SK-N-SH treated with all-trans-retinoic acid at 6 μM for 48 hours (cell line): ENCODE results near the gene MPST.

Experiments used
- ATAC-seq: fragments of 200-7000 bp; cut with Tn5 transposase; 3 replicates; pipeline ENCODE4 v1.9.1; 2020; ENCODE audit warnings: mild to moderate bottlenecking, moderate library complexity
- ARNTL ChIP-seq: fragments of 450-650 bp; formaldehyde crosslinking; IDR thresholded peaks from 2 replicates; pipeline ENCODE4 v1.5.0; 2020; ENCODE audit warnings: low read depth, mild to moderate bottlenecking, moderate library complexity, borderline replicate concordance
- BACH2 ChIP-seq: fragments of 250-450 bp; sonication (Bioruptor Pico); IDR thresholded peaks from 2 replicates; pipeline ENCODE4 v1.9.0; 2021; ENCODE audit warnings: mild to moderate bottlenecking, borderline replicate concordance
- CSDC2 ChIP-seq: fragments of 250-450 bp; sonication (Bioruptor Pico); IDR thresholded peaks from 2 replicates; pipeline ENCODE4 v1.5.0; 2020; ENCODE audit warnings: mild to moderate bottlenecking, moderate library complexity
- GLIS3 ChIP-seq: fragments of 250-450 bp; sonication (Bioruptor Pico); IDR thresholded peaks from 2 replicates; pipeline ENCODE4 v1.5.0; 2020; ENCODE audit warnings: mild to moderate bottlenecking, moderate library complexity
- OSR1 ChIP-seq: fragments of 250-450 bp; sonication (Bioruptor Pico); IDR thresholded peaks from 2 replicates; pipeline ENCODE4 v1.8.0; 2022; ENCODE audit warnings: moderate library complexity, mild to moderate bottlenecking, inconsistent platforms
- PATZ1 ChIP-seq: fragments of 250-450 bp; sonication (Bioruptor Pico); IDR thresholded peaks from 2 replicates; pipeline ENCODE4 v1.8.0; 2020; ENCODE audit warnings: mild to moderate bottlenecking, moderate library complexity, borderline replicate concordance
- PPARA ChIP-seq: fragments of 250-450 bp; sonication (Bioruptor Pico); IDR thresholded peaks from 2 replicates; pipeline ENCODE4 v1.5.0; 2020; ENCODE audit warnings: mild to moderate bottlenecking, borderline replicate concordance
- RARB ChIP-seq: fragments of 250-450 bp; sonication (Bioruptor Pico); IDR thresholded peaks from 2 replicates; pipeline ENCODE4 v1.8.0; 2021; ENCODE audit warnings: mild to moderate bottlenecking, moderate library complexity
- SNAI2 ChIP-seq: fragments of 250-450 bp; sonication (Bioruptor Pico); IDR thresholded peaks from 2 replicates; pipeline ENCODE4 v1.5.0; 2020; ENCODE audit warnings: mild to moderate bottlenecking, moderate library complexity
- TCF4 ChIP-seq: fragments of 250-450 bp; sonication (Bioruptor Pico); IDR thresholded peaks from 2 replicates; pipeline ENCODE4 v1.8.0; 2021; ENCODE audit warnings: mild to moderate bottlenecking, moderate library complexity, borderline replicate concordance
- ZC3H10 ChIP-seq: fragments of 250-450 bp; sonication (Bioruptor Pico); IDR thresholded peaks from 2 replicates; pipeline ENCODE4 v1.5.1; 2021; ENCODE audit warnings: mild to moderate bottlenecking, moderate library complexity
- ZFP3 ChIP-seq: fragments of 250-450 bp; sonication (Bioruptor Pico); IDR thresholded peaks from 2 replicates; pipeline ENCODE4 v1.5.0; 2020; ENCODE audit warnings: mild to moderate bottlenecking, moderate library complexity
- ZFP30 ChIP-seq: fragments of 450-650 bp; formaldehyde crosslinking; IDR thresholded peaks from 2 replicates; pipeline ENCODE4 v1.5.0; 2022; ENCODE audit warnings: mild to moderate bottlenecking, moderate library complexity
- ZNF565 ChIP-seq: fragments of 450-650 bp; formaldehyde crosslinking; conservative IDR thresholded peaks from 2 replicates; pipeline ENCODE4 v1.5.0; 2020; ENCODE audit warnings: low read depth, mild to moderate bottlenecking, moderate library complexity
- ZNF70 ChIP-seq: fragments of 450-650 bp; formaldehyde crosslinking; IDR thresholded peaks from 2 replicates; pipeline ENCODE4 v1.5.0; 2020; ENCODE audit warnings: mild to moderate bottlenecking, moderate library complexity
- ZNF8 ChIP-seq: fragments of 450-650 bp; formaldehyde crosslinking; IDR thresholded peaks from 2 replicates; pipeline ENCODE4 v1.5.0; 2020; ENCODE audit warnings: mild to moderate bottlenecking, moderate library complexity
- TF ChIP-seq, protein P1 (sequence below): fragments of 250-450 bp; sonication (Bioruptor Pico); IDR thresholded peaks from 2 replicates; pipeline ENCODE4 v1.8.0; 2021; ENCODE audit warnings: low read depth, mild to moderate bottlenecking, moderate library complexity, borderline replicate concordance
- TF ChIP-seq, protein P2 (sequence below): fragments of 250-450 bp; sonication (Bioruptor Pico); IDR thresholded peaks from 2 replicates; pipeline ENCODE4 v1.5.1; 2020; ENCODE audit warnings: low read depth, mild to moderate bottlenecking, moderate library complexity
- TF ChIP-seq, protein P3 (sequence below): fragments of 250-450 bp; sonication (Bioruptor Pico); IDR thresholded peaks from 2 replicates; pipeline ENCODE4 v1.5.0; 2020; ENCODE audit warnings: mild to moderate bottlenecking, moderate library complexity

The MPST gene

DNA sequence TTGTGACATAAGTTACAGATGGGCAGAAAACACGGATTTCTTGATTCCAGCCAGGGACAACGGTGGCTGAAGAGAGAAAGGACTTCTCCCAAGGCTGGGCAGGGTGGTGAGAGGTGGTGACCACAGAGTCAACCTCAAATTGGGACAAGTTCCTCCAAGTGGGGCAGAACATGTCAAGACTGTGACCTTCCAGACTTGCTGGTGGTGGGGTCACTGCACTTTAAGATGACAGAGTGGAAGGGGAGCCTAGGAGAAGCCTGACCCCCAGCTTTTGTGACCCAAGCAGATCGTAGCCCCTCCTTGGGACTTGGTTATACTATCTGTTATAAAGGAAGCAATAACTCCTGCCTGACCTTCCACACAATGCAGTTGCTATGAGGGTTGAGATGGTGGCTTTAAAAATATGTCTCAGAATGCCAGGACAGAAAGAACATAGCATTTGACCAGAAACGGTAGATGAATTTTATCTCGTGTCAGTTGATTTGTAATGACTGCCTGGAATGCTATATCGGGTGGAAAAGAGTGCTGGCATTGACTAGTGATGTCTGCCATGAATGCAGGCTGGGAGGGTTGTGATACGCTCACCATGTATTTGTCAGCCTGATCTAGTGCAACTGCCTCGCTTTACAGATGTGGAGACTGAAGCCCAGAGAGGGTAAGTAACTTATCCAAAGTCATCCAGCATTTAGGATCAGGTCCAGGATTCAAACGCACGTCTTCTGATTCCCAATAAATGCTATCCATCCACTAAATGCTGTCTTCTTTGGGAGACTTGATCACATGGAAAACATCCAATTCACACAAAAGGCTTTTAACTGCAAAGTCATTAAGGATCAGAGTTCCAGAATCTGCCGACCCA, 18.6 kb upstream of the MPST start:
- ATAC-seq = no peak
- TF ChIP-seq ZNF70 (CRISPR knock-in tag) (no peak), ZC3H10 (CRISPR knock-in tag) (no peak)
- TF ChIP-seq, protein P1, sequence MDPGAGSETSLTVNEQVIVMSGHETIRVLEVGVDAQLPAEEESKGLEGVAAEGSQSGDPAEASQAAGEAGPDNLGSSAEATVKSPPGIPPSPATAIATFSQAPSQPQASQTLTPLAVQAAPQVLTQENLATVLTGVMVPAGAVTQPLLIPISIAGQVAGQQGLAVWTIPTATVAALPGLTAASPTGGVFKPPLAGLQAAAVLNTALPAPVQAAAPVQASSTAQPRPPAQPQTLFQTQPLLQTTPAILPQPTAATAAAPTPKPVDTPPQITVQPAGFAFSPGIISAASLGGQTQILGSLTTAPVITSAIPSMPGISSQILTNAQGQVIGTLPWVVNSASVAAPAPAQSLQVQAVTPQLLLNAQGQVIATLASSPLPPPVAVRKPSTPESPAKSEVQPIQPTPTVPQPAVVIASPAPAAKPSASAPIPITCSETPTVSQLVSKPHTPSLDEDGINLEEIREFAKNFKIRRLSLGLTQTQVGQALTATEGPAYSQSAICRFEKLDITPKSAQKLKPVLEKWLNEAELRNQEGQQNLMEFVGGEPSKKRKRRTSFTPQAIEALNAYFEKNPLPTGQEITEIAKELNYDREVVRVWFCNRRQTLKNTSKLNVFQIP = no peak
- TF ChIP-seq, protein P2, sequence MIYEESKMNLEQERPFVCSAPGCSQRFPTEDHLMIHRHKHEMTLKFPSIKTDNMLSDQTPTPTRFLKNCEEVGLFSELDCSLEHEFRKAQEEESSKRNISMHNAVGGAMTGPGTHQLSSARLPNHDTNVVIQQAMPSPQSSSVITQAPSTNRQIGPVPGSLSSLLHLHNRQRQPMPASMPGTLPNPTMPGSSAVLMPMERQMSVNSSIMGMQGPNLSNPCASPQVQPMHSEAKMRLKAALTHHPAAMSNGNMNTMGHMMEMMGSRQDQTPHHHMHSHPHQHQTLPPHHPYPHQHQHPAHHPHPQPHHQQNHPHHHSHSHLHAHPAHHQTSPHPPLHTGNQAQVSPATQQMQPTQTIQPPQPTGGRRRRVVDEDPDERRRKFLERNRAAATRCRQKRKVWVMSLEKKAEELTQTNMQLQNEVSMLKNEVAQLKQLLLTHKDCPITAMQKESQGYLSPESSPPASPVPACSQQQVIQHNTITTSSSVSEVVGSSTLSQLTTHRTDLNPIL (CRISPR knock-in tag) = no peak

GRCh38 chr22:37001826-37002225, 17.7 kb upstream of the MPST start:
- no peak for ATAC-seq
- TF ChIP-seq SNAI2 (CRISPR knock-in tag) = no peak
- no peak for TF ChIP-seq TCF4 (CRISPR knock-in tag)
- TF ChIP-seq ZNF565 (CRISPR knock-in tag) = no peak
- no peak for TF ChIP-seq ARNTL (CRISPR knock-in tag)
- TF ChIP-seq PPARA (CRISPR knock-in tag) = no peak
- TF ChIP-seq ZFP3 = no peak
- TF ChIP-seq, protein P2 (CRISPR knock-in tag) = no peak
- TF ChIP-seq BACH2 (CRISPR knock-in tag) = no peak
- TF ChIP-seq ZFP30 (CRISPR knock-in tag) = no peak
- no peak for TF ChIP-seq PATZ1 (CRISPR knock-in tag)
- TF ChIP-seq RARB (CRISPR knock-in tag) = no peak
- TF ChIP-seq GLIS3 (CRISPR knock-in tag) = no peak
- TF ChIP-seq, protein P3, sequence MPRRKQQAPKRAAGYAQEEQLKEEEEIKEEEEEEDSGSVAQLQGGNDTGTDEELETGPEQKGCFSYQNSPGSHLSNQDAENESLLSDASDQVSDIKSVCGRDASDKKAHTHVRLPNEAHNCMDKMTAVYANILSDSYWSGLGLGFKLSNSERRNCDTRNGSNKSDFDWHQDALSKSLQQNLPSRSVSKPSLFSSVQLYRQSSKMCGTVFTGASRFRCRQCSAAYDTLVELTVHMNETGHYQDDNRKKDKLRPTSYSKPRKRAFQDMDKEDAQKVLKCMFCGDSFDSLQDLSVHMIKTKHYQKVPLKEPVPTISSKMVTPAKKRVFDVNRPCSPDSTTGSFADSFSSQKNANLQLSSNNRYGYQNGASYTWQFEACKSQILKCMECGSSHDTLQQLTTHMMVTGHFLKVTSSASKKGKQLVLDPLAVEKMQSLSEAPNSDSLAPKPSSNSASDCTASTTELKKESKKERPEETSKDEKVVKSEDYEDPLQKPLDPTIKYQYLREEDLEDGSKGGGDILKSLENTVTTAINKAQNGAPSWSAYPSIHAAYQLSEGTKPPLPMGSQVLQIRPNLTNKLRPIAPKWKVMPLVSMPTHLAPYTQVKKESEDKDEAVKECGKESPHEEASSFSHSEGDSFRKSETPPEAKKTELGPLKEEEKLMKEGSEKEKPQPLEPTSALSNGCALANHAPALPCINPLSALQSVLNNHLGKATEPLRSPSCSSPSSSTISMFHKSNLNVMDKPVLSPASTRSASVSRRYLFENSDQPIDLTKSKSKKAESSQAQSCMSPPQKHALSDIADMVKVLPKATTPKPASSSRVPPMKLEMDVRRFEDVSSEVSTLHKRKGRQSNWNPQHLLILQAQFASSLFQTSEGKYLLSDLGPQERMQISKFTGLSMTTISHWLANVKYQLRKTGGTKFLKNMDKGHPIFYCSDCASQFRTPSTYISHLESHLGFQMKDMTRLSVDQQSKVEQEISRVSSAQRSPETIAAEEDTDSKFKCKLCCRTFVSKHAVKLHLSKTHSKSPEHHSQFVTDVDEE (CRISPR knock-in tag) = no peak
- no peak for TF ChIP-seq ZNF8 (CRISPR knock-in tag)
- TF ChIP-seq ZC3H10 (CRISPR knock-in tag) = no peak
- no peak for TF ChIP-seq CSDC2 (CRISPR knock-in tag)
- TF ChIP-seq, protein P1 = no peak
- TF ChIP-seq OSR1 (CRISPR knock-in tag) = no peak
- TF ChIP-seq ZNF70 (CRISPR knock-in tag) = no peak
